Measurements from ENCODE around the gene LIMS1.

LIMS1 gene

GRCh38 chr2:108552566-108552965, 18.3 kb downstream of the LIMS1 start:
- DNase-seq = peak; percentile 54

- no peak for DNase-seq
Observed at GRCh38 chr2:108553209-108553919, 19.1 kb downstream of the LIMS1 start.

GRCh38 chr2:108554528-108554927, 20.3 kb downstream of the LIMS1 start:
- no peak for DNase-seq

- DNase-seq = no peak
Observed at GRCh38 chr2:108555572-108555971, 21.3 kb downstream of the LIMS1 start.

- DNase-seq = peak; percentile 92
Observed at GRCh38 chr2:108556581-108556980, 22.3 kb downstream of the LIMS1 start.

GRCh38 chr2:108560241-108560811, 26.1 kb downstream of the LIMS1 start:
- DNase-seq = no peak

- no peak for DNase-seq
Observed at GRCh38 chr2:108560895-108561530, 26.7 kb downstream of the LIMS1 start.

- DNase-seq = no peak
Observed at GRCh38 chr2:108562274-108562673, 28.0 kb downstream of the LIMS1 start.

GRCh38 chr2:108564510-108564909, 30.2 kb downstream of the LIMS1 start:
- DNase-seq = no peak

- DNase-seq = no peak
Observed at GRCh38 chr2:108565778-108566375, 31.6 kb downstream of the LIMS1 start.

GRCh38 chr2:108570416-108570815, 36.1 kb downstream of the LIMS1 start:
- peak; percentile 88 for DNase-seq

GRCh38 chr2:108571286-108571685, 37.0 kb downstream of the LIMS1 start:
- no peak for DNase-seq

- DNase-seq = no peak
Observed at GRCh38 chr2:108573061-108573460, 38.8 kb downstream of the LIMS1 start.

GRCh38 chr2:108574332-108574731, 40.1 kb downstream of the LIMS1 start:
- no peak for DNase-seq

- peak; percentile 77 for DNase-seq
Observed at GRCh38 chr2:108575132-108575966, 41.1 kb downstream of the LIMS1 start.

- DNase-seq = no peak
Observed at GRCh38 chr2:108577099-108577498, 42.8 kb downstream of the LIMS1 start.

- no peak for DNase-seq
Observed at GRCh38 chr2:108579623-108580022, 45.4 kb downstream of the LIMS1 start.

GRCh38 chr2:108580050-108580449, 45.8 kb downstream of the LIMS1 start:
- DNase-seq = no peak

GRCh38 chr2:108583903-108584520, 49.7 kb downstream of the LIMS1 start:
- DNase-seq = peak; percentile 76

- no peak for DNase-seq
Observed at GRCh38 chr2:108585436-108585835, 51.2 kb downstream of the LIMS1 start.

- no peak for DNase-seq
Observed at GRCh38 chr2:108586116-108586515, 51.8 kb downstream of the LIMS1 start.

GRCh38 chr2:108586631-108587030, 52.4 kb downstream of the LIMS1 start:
- no peak for DNase-seq

- no peak for DNase-seq
Observed at GRCh38 chr2:108587621-108588020, 53.4 kb downstream of the LIMS1 start.

Measured in islet precursor cell (in vitro differentiated cells).